B cell (primary cell): Measurements from ENCODE around the gene WASL. TPM values are rescaled to one million over a fixed set of nuclear protein-coding genes. Genes with fewer than 3 reads are reported as not detected.

Experiments
- ATAC-seq: fragments of 200-7000 bp; cut with Tn5 transposase; one replicate; pipeline ENCODE4 v1.10.0; 2021; ENCODE audit warnings: low read depth, mild to moderate bottlenecking, moderate number of reproducible peaks, moderate library complexity
- CTCF ChIA-PET: fragments of 350-600 bp; sonication (Branson Sonifier 250); formaldehyde crosslinking; loops from one replicate; lab custom pipeline; 2021; ENCODE audit warnings: antibody characterized with exemption, inconsistent platforms; lab: Charles Lee
- POLR2A ChIA-PET: fragments of 350-600 bp; sonication (Branson Sonifier 250); formaldehyde crosslinking; loops from one replicate; lab custom pipeline; 2021; ENCODE audit warnings: antibody characterized with exemption; lab: Charles Lee
- DNase-seq: peaks from one replicate; pipeline ENCODE4 v3.0.0; 2013
- H2AFZ ChIP-seq: 2 replicates; pipeline ENCODE4 v1.6.1; 2012; ENCODE audit warnings: mild to moderate bottlenecking, low read depth, low read length; ENCODE audit not compliant: insufficient read depth, poor library complexity, severe bottlenecking
- H3K27ac ChIP-seq, 2 donors: 1 replicate in 1 of 2; 2 replicates in 1 of 2; pipeline ENCODE4 v1.5.1; 2012 to 2013; ENCODE audit warnings: low read length in 2 of 2, mild to moderate bottlenecking in 2 of 2, moderate library complexity in 1 of 2
- H3K27me3 ChIP-seq, 4 experiments: fragments of 200-600 bp in 1 of 4; sonication (generic) in 1 of 4; replicated peaks in 1 of 4; 1 replicate in 2 of 4; 2 replicates in 2 of 4; pipeline versions ENCODE4 v1.6.1 to v1.7.0; 2013 to 2016; ENCODE audit warnings: low read length in 3 of 4, mild to moderate bottlenecking in 2 of 4, mixed read lengths in 1 of 4, moderate library complexity in 1 of 4; ENCODE audit not compliant: insufficient read depth in 4 of 4, control insufficient read depth in 3 of 4; ENCODE audit errors: control extremely low read depth in 1 of 4
- H3K36me3 ChIP-seq, 2 experiments: replicated peaks in 1 of 2; 1 replicate in 1 of 2; 2 replicates in 1 of 2; pipeline versions ENCODE4 v1.6.1 to v1.7.1; 2013; ENCODE audit warnings: low read length in 1 of 2; ENCODE audit not compliant: insufficient read depth in 2 of 2, control insufficient read depth in 1 of 2; ENCODE audit errors: control extremely low read depth in 1 of 2, extremely low read depth in 1 of 2
- H3K4me1 ChIP-seq, 2 donors: fragments of 200-600 bp in 1 of 2; sonication (generic) in 1 of 2; 1 replicate in 1 of 2; 2 replicates in 1 of 2; pipeline versions ENCODE4 v1.5.1 to v1.6.1; 2013 to 2017; ENCODE audit warnings: low read length in 2 of 2; ENCODE audit not compliant: control insufficient read depth in 2 of 2, insufficient read depth in 2 of 2
- H3K4me2 ChIP-seq: replicated peaks from 2 replicates; pipeline ENCODE3; 2012; ENCODE audit warnings: mild to moderate bottlenecking, low read depth, low read length; ENCODE audit not compliant: poor library complexity, severe bottlenecking
- H3K4me3 ChIP-seq, 5 experiments: fragments of 200-600 bp in 1 of 5; sonication (generic) in 1 of 5; 1 replicate in 3 of 5; 2 replicates in 2 of 5; pipeline versions ENCODE4 v1.5.1 to v1.7.0; 2011 to 2016; ENCODE audit warnings: low read length in 4 of 5, mild to moderate bottlenecking in 4 of 5, low read depth in 2 of 5, control low read depth in 1 of 5, moderate library complexity in 1 of 5; ENCODE audit not compliant: insufficient read depth in 1 of 5; ENCODE audit errors: control extremely low read depth in 1 of 5, extremely low read depth in 1 of 5
- H3K79me2 ChIP-seq: fragments of 200-600 bp; sonication (generic); one replicate; pipeline ENCODE4 v1.6.0; 2016; ENCODE audit warnings: low read length; ENCODE audit not compliant: control insufficient read depth, insufficient read depth
- H3K9ac ChIP-seq: fragments of 200-600 bp; sonication (generic); 2 replicates; pipeline ENCODE4 v1.6.1; 2017; ENCODE audit warnings: mild to moderate bottlenecking, low read length, moderate library complexity
- H3K9me3 ChIP-seq, 3 donors: one replicate each; pipeline versions ENCODE4 v1.6.1 to v1.7.1; 2013; ENCODE audit warnings: low read length in 2 of 3; ENCODE audit not compliant: control insufficient read depth in 2 of 3, insufficient read depth in 1 of 3; ENCODE audit errors: control extremely low read depth in 1 of 3
- H4K20me1 ChIP-seq: 2 replicates; pipeline ENCODE4 v1.6.0; 2012; ENCODE audit warnings: mild to moderate bottlenecking, low read length; ENCODE audit not compliant: insufficient read depth, control insufficient read depth, poor library complexity, severe bottlenecking
- H3K27ac Mint-ChIP-seq: one replicate; pipeline ENCODE4 v1.8.0; 2021; ENCODE audit warnings: mixed read lengths
- H3K27me3 Mint-ChIP-seq: one replicate; pipeline ENCODE4 v1.8.0; 2021; ENCODE audit warnings: mixed read lengths
- H3K4me1 Mint-ChIP-seq: one replicate; pipeline ENCODE4 v1.8.0; 2021; ENCODE audit warnings: mixed read lengths
- H3K4me3 Mint-ChIP-seq: one replicate; pipeline ENCODE4 v1.8.0; 2021; ENCODE audit warnings: mixed read lengths
- H3K9me3 Mint-ChIP-seq: one replicate; pipeline ENCODE4 v1.8.0; 2022; ENCODE audit warnings: mixed read lengths; ENCODE audit not compliant: insufficient read depth
- EZH2 ChIP-seq: IDR thresholded peaks from 2 replicates; pipeline ENCODE4 v1.6.1; 2012; ENCODE audit warnings: borderline replicate concordance, low read depth, mild to moderate bottlenecking, moderate library complexity, low read length; ENCODE audit not compliant: insufficient read depth, poor library complexity, severe bottlenecking
- WGBS: methylation state at CpG from one replicate; pipeline ENCODE4 v1.1.5; 2013; ENCODE audit warnings: missing lambda C conversion rate; ENCODE audit not compliant: insufficient coverage; 5-methylcytosine and 5-hydroxymethylcytosine counted together
- intact Hi-C: fragments of 100-400 bp; cut with micrococcal nuclease; formaldehyde crosslinking; loops from one replicate; pipeline ENCODE4 v1.10.0; 2022
- polyA plus RNA-seq: library from polyadenylated mRNA; depleted of rRNA; stranded (reverse); fragments of >200 nt; gene quantifications from 2 replicates; pipeline ENCODE4 v1.2.3, GENCODE V29; 2012
- total RNA-seq, 2 donors: library from RNA; stranded (reverse); fragments of 120-200 nt in 1 of 2; gene quantifications; 1 replicate in 1 of 2; 2 replicates in 1 of 2; pipeline versions ENCODE4 v1.2.3 to v1.2.4, GENCODE V29; 2013 to 2022
- TF ChIP-seq, protein P1 (sequence below): fragments of 200-600 bp; IDR thresholded peaks from one replicate; pipeline ENCODE4 v1.8.0; 2022; ENCODE audit warnings: antibody characterized with exemption, mild to moderate bottlenecking

WASL gene
- total and polyA plus RNA-seq, 2 donors (not counting 1 experiment from before 2014, with no cell fraction given) = 1.8 to 10.4 TPM

- Histone ChIP-seq H3K36me3 (no peaks in the 10 kb centered on the region), H3K27ac (no peak overlapping the region), H3K4me3 (no peak overlapping the region), H3K9ac (no peak overlapping the region), H3K4me1 (no peaks in the 10 kb centered on the region), H3K79me2 (no peaks in the 10 kb centered on the region), H3K4me2 (no peak overlapping the region), H3K9me3 (no peaks in the 10 kb centered on the region), H2AFZ (no peak overlapping the region), H3K27me3 (no peaks in the 10 kb centered on the region), H4K20me1 (no peaks in the 10 kb centered on the region)
- WGBS = no CpG with 5 or more reads among the region's 1 CpG
- ATAC-seq (no peak), DNase-seq (no peak)
- Mint-ChIP-seq H3K4me3 (no peak overlapping the region), H3K9me3 (no peaks in the 10 kb centered on the region), H3K4me1 (no peaks in the 10 kb centered on the region), H3K27me3 (peaks cover 25% of the 10 kb centered on the region), H3K27ac (no peak overlapping the region)
- ChIA-PET POLR2A (no interaction called here), CTCF (interaction anchor here (1.5 kb wide), 1 partner anchor 15 kb away, joined by 4 read pairs; no protein-coding TSS in a partner anchor)
- TF ChIP-seq EZH2 = no peak
- TF ChIP-seq, protein P1, sequence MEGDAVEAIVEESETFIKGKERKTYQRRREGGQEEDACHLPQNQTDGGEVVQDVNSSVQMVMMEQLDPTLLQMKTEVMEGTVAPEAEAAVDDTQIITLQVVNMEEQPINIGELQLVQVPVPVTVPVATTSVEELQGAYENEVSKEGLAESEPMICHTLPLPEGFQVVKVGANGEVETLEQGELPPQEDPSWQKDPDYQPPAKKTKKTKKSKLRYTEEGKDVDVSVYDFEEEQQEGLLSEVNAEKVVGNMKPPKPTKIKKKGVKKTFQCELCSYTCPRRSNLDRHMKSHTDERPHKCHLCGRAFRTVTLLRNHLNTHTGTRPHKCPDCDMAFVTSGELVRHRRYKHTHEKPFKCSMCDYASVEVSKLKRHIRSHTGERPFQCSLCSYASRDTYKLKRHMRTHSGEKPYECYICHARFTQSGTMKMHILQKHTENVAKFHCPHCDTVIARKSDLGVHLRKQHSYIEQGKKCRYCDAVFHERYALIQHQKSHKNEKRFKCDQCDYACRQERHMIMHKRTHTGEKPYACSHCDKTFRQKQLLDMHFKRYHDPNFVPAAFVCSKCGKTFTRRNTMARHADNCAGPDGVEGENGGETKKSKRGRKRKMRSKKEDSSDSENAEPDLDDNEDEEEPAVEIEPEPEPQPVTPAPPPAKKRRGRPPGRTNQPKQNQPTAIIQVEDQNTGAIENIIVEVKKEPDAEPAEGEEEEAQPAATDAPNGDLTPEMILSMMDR = no peak
- intact Hi-C loops = no loop called here
Measured at GRCh38 chr7:123666492-123666891, 82.3 kb downstream of the WASL start.

DNA sequence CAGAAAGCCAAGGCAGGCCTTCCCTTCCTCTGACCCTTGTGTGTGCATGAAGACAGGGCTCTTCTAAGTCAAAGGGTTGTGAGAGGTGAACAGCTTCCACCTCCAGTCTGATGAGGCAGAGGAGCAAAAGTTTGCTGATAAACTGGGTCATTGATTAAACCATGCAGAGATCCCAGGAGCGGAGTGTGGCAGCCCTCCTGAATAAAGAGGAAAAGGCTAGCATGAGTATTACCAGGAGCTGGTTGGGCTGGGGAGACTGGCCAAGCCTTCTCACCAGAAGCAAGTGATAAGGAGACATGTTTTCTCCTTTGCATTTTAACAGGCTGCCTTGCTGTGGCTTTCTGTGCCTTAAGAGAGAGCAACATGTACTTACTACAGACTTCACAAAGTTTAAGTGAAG lies 82.9 kb downstream of the WASL start:
- Histone ChIP-seq H3K4me2 (no peak overlapping the region), H3K9me3 (no peaks in the 10 kb centered on the region), H3K4me1 (no peaks in the 10 kb centered on the region), H3K9ac (no peak overlapping the region), H3K36me3 (no peaks in the 10 kb centered on the region), H3K27ac (no peak overlapping the region), H3K79me2 (no peaks in the 10 kb centered on the region), H3K4me3 (no peak overlapping the region), H3K27me3 (no peaks in the 10 kb centered on the region), H4K20me1 (no peaks in the 10 kb centered on the region), H2AFZ (no peak overlapping the region)
- Mint-ChIP-seq H3K9me3 (no peaks in the 10 kb centered on the region), H3K4me3 (no peak overlapping the region), H3K4me1 (no peaks in the 10 kb centered on the region), H3K27ac (no peak overlapping the region), H3K27me3 (peaks cover 22% of the 10 kb centered on the region)
- ChIA-PET CTCF (interaction anchor here (1.5 kb wide), 1 partner anchor 16 kb away, joined by 4 read pairs; no protein-coding TSS in a partner anchor), POLR2A (no interaction called here)
- intact Hi-C loops = no loop called here
- ATAC-seq = no peak
- 100% methylated on average over 1 of the region's 1 CpG for WGBS
- DNase-seq = no peak
- TF ChIP-seq EZH2 = no peak
- TF ChIP-seq, protein P1 = no peak
